ENCODE data around the gene MMAB.

- TF ChIP-seq EP300 (IDR thresholded peaks at IDR 0.05), result no peak
- no peak for TF ChIP-seq CTCF (IDR thresholded peaks at IDR 0.05)
Measured at GRCh38 chr12:109551108-109551507, 22.2 kb downstream of the MMAB start.

All from tibial nerve (tissue), 4 donors.